SU-DHL-6 (cell line): ENCODE data around the gene POU3F2.

Experiments used
- EZH2phosphoT487 ChIP-seq: fragments of 200-600 bp; sonication (generic), shearing (Covaris generic); conservative IDR thresholded peaks from 2 replicates; pipeline ENCODE4 v1.6.1; 2018; ENCODE audit warnings: mild to moderate bottlenecking, antibody characterized with exemption, low read length, moderate library complexity, mixed read lengths
- TF ChIP-seq, protein P1 (sequence below): fragments of 200-600 bp; sonication (generic); IDR thresholded peaks from one replicate; pipeline ENCODE4 v1.5.1; 2017; ENCODE audit warnings: antibody characterized with exemption, mild to moderate bottlenecking, low read length, moderate library complexity; ENCODE audit not compliant: insufficient read depth, poor library complexity, severe bottlenecking

DNA sequence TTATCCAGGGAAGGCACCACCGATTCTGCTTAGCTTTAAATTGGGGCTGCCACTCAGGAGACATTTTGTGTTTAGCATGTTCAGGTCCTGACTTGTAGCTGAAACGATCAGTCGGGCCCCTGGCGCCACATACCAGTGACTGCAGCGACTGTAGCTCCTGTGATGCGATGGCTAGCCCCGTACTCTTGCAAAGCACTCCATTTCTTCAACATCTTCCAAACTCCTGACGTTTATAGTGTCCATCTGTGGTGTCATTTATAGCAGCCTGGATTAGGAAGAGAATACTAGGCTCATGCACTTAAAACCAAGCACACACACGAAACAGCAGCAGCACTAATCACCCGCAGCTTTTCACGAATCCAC lies 13.0 kb downstream of the POU3F2 start:
- TF ChIP-seq, protein P1, sequence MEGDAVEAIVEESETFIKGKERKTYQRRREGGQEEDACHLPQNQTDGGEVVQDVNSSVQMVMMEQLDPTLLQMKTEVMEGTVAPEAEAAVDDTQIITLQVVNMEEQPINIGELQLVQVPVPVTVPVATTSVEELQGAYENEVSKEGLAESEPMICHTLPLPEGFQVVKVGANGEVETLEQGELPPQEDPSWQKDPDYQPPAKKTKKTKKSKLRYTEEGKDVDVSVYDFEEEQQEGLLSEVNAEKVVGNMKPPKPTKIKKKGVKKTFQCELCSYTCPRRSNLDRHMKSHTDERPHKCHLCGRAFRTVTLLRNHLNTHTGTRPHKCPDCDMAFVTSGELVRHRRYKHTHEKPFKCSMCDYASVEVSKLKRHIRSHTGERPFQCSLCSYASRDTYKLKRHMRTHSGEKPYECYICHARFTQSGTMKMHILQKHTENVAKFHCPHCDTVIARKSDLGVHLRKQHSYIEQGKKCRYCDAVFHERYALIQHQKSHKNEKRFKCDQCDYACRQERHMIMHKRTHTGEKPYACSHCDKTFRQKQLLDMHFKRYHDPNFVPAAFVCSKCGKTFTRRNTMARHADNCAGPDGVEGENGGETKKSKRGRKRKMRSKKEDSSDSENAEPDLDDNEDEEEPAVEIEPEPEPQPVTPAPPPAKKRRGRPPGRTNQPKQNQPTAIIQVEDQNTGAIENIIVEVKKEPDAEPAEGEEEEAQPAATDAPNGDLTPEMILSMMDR, result no peak
- TF ChIP-seq EZH2phosphoT487, result no peak
